Bladder microvascular endothelial cell (primary cell): ENCODE results near the gene CNTD1. TPM values are rescaled to one million over a fixed set of nuclear protein-coding genes. Genes with fewer than 3 reads are reported as not detected.

ENCODE experiments used
- total RNA-seq: library from RNA; depleted of rRNA; stranded (reverse); fragments of >200 nt; gene quantifications from 2 replicates; pipeline ENCODE4 v1.2.3, GENCODE V29; 2014

CNTD1 gene, protein sequence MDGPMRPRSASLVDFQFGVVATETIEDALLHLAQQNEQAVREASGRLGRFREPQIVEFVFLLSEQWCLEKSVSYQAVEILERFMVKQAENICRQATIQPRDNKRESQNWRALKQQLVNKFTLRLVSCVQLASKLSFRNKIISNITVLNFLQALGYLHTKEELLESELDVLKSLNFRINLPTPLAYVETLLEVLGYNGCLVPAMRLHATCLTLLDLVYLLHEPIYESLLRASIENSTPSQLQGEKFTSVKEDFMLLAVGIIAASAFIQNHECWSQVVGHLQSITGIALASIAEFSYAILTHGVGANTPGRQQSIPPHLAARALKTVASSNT
- not detected in 2 replicates for total RNA-seq

DNA sequence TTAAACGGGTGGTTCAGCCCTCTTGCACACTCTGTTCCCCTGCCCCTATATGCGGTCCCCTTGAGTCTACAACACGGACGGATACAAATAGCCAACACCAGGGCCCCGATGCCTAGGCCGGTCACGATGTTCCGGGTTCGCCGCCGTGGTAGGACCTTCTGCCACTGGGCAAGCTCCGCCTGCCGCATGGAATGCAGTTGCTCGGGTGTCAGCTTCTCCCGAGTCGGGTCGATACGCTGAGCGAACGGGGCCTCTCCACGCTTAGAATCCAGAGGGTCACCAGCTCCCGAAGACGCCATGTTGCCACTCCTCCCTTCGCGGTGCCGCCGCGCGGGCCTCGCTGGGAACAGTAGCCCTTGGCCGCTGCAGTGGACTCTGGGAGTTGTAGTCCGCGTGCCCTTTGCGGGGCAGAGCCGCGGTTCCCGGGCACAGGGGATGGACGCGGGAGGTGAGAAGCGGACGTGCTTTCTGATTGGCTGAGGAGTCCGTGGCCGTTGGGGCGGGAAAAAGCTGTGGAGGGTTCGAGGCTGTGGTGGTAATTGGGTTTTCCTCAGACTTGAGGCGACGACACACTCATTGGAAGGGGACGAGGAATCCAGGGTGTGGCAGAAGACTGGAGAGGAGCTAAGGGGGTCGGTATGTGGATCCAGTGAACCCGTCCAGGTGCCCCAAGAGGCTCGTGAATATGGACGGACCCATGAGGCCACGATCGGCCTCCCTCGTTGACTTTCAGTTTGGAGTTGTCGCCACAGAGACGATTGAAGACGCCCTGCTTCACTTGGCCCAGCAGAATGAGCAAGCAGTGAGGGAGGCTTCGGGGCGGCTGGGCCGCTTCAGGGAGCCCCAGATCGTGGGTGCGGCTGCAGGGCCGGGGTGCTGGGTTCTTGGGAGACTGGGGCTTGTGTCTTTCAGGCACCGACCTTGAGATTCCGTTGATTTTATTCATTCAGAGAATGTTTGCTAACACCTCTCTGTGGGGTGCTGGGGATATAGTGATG is at the start of gene CNTD1, which contains the start of gene COA3:
TSS of gene CNTD1 (plus strand) at position 479 of the 998 bp plus-strand sequence. CDS start at position 686, 207 bp downstream.
TSS of gene COA3 (minus strand) at position 322 of the 998 bp plus-strand sequence. CDS start at position 299, 23 bp downstream.

DNA sequence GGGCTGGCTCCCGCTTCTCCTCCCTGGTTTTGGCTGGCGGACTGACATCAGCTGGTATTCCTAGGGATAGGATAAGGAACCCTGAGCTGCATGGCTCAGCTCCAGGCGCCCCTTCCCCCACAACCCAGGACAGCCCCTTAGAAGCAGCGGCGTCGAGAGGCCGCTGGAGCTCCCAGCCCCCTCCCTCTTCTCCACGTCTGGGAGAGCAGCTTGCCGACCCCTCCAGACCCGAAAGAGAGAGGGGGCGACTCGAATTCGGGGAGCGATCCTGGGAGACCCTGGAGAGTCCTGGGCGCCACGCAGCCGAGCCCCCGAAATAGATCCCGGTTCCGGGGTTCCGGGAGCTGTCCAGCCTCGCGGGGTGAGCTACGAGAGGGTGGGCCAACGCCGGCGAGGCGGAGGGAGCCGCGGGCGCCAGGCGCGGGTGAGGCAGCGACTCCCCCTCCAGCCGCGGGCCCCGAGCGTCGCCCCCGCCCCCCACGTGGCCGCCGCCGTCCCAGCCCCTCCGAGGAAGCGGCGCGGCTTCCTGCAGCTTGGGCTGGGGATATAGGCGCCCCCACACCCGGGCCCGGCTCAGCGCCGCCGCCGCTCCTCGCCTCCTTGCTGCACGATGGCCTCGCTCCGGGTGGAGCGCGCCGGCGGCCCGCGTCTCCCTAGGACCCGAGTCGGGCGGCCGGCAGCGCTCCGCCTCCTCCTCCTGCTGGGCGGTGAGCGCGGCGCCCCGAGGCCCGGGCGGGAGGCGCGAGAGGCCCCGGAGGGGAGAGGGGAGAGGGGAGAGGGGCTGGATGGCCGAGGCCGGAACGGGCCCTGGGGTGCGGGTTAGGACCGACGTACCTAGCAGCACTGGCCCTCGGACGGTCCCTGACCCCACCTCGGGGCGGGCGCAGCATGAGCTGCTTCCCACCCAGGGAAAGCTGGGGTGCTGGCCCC is 37.7 kb upstream of the CNTD1 start, which contains the start of gene RAMP2:
TSS of gene RAMP2 (plus strand) at position 576 of the 930 bp plus-strand sequence. CDS start at position 611, 35 bp downstream.

DNA sequence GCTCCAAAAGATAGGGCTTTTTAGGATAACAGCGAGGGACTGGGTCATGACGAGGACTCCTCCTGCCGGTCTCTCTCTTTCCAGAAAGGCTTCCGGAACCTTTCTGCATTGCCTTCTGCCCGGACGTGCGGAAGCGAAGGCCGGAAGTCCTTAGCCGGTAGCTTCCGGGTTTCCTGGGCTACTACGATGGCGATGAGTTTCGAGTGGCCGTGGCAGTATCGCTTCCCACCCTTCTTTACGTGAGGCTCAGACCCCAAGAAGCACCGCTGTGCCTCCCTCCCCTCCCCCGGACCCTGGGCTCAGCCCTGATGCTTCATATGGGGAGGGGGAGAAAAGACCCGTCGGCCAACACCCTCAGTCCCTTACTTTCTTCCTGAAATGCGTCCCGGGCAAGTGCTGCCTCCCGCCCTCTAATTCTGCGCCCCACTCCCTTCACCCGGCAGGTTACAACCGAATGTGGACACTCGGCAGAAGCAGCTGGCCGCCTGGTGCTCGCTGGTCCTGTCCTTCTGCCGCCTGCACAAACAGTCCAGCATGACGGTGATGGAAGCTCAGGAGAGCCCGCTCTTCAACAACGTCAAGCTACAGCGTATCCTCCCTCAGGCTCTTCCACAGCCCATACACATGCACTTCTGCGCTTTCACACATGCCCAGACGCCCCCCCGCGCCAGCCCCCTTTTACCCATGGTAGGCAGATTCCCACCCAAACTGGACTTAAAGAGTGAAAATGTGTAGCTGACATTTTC is 25.2 kb upstream of the CNTD1 start, which contains the start of gene VPS25:
TSS of gene VPS25 (plus strand) at position 160 of the 746 bp plus-strand sequence. CDS start at position 187, 27 bp downstream.

DNA sequence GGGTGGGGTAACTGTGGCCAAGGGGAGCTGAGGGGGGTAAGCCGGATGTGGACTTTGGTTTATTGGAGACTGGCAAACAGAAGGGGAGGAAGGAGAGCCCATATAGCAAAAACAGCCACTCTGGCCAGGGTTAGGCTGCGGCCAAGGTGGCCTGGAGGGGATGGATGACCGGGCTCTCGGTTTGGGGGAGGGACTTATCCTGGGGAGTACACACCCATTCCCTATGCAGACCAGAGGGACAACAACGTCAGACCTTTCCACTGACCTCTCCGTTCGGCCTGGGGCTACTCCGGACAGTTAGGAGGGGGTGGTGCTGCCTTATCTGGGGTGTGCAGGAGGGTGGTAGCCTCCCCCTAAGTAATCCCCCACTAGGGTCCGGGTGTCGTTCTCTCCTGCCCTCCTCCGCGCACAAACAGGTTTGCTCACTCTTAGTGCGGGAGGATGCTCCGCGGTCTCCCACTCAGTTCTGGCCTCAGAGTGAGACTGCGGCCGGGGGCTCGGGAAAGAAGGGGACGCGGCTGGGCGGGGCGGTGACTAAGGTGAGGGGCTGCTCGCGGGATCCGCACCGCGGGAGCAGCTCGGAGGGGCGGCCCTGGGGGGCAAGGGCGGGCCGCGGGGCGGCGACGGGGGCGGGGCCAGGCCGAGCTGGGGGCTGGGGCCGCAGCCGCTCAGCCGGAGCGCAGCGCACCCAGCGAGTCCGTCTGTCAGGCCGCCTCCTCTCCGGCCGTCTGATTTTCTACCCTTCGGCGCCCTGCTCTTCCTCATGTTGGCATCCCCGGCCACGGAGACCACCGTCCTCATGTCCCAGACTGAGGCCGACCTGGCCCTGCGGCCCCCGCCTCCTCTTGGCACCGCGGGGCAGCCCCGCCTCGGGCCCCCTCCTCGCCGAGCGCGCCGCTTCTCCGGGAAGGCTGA is 18.5 kb upstream of the CNTD1 start, which contains the start of gene WNK4:
TSS of gene WNK4 (plus strand) at position 675 of the 915 bp plus-strand sequence. CDS start at position 764, 89 bp downstream.

DNA sequence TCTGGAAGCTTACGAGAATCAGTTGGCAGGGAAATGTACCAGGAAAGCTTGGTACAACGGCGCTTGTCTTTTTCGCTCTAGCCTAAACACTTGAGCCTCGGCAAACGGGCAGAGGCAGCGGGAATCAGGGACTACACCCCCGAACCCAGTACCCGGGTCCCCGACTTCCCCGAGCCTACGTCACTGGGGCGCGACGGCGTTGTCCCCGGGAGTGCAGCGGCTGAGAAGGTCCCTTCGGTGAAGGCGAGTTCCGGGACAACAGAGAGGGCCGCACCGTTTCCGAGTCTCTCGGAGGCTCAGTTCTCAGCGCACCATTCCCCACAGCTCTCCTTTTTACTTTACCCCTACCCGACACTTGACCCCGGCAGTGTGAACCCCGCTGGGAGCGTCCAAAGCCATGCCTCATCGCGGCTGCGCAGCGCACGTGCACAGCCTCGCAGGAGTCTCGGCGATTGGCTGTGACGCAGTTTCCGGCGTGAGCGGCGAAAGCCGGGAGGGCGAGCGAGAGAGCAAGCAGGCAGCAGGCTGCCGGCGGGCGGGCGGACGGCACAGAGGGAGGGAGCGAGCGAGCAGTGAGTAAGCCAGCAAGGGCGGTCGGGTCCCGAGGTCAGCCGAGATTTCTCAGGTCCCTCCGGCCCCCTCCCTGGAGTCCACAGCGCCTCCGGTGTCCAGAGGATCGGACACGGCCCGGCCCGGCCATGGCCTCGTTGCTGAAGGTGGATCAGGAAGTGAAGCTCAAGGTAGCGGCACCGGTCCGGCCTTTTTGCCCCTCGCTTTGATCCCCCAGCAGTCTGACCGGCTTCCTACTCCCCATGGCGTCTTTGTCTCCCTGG is 34.5 kb downstream of the CNTD1 start, which contains the start of gene PSME3:
TSS of gene PSME3 (plus strand) at position 464 of the 833 bp plus-strand sequence. CDS start at position 699, 235 bp downstream.

DNA sequence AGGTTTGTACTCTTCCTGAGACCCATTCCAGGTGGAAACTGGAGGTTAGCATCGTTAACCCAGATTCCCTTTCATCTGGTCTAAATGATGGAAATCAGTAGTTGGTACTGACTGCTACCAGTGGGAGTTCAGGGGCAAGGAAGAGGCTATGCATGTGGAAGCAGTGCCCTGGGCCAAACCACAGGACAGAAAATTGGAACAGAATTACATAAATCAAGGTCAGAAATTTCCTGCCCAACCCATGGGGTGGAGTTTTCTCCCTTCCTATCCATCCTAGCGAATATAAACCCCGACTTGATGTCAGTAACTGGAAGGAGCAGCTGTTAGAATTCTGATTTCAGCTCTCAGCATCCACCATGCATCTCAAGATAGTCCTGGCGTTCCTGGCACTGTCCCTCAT is 45.6 kb downstream of the CNTD1 start, which contains the start of gene AOC2:
TSS of gene AOC2 (plus strand) at position 310 of the 400 bp plus-strand sequence. CDS start at position 357, 47 bp downstream.

DNA sequence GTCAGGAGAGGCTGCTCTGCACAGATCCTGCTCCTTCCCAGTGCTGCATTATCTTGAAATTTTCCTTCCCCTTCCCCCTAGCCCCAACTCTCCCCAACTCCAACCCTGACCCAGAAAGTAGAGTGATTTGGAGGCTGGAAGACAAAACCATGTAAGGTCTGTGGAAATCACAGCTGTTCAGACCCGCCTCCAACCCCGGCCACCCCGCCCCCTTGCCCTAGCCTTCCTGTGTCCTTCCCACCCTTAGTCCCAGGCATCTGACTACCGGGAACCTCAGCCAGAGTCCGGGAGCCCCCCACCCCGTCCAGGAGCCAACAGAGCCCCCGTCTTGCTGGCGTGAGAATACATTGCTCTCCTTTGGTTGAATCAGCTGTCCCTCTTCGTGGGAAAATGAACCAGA is 52.3 kb downstream of the CNTD1 start, which contains the start of gene AOC3:
TSS of gene AOC3 (plus strand) at position 246 of the 400 bp plus-strand sequence. CDS start at position 391, 145 bp downstream.

Other genes with a start within 250 kb of the CNTD1 start
- 0.49 and 1.1 TPM in 2 replicates for gene HSD17B1, start 245.9 kb upstream of the CNTD1 start, total RNA-seq
- gene COASY, start 236.7 kb upstream of the CNTD1 start, total RNA-seq: 13.1 and 23.2 TPM in 2 replicates
- 27.0 and 33.6 TPM in 2 replicates for gene MLX, start 231.8 kb upstream of the CNTD1 start, total RNA-seq
- 3.6 and 5.6 TPM in 2 replicates for gene PSMC3IP, start 221.1 kb upstream of the CNTD1 start, total RNA-seq
- gene RETREG3, start 189.5 kb upstream of the CNTD1 start, total RNA-seq: 40.3 and 50.0 TPM in 2 replicates
- gene TUBG1, start 189.2 kb upstream of the CNTD1 start, total RNA-seq: 18.9 and 62.2 TPM in 2 replicates
- 1.9 and 7.4 TPM in 2 replicates for gene TUBG2, start 139.6 kb upstream of the CNTD1 start, total RNA-seq
- 5.8 and 10.2 TPM in 2 replicates for gene PLEKHH3, start 121.9 kb upstream of the CNTD1 start, total RNA-seq
- 2.1 and 2.2 TPM in 2 replicates for gene CCR10, start 117.0 kb upstream of the CNTD1 start, total RNA-seq
- gene CNTNAP1, start 116.3 kb upstream of the CNTD1 start, total RNA-seq: 16.7 and 53.1 TPM in 2 replicates
- 9.6 and 18.8 TPM in 2 replicates for gene EZH1, start 53.8 kb upstream of the CNTD1 start, total RNA-seq
- gene RAMP2, start 37.6 kb upstream of the CNTD1 start, total RNA-seq: 4.4 and 30.8 TPM in 2 replicates
- 35.5 and 41.0 TPM in 2 replicates for gene VPS25, start 25.4 kb upstream of the CNTD1 start, total RNA-seq
- gene WNK4, start 18.3 kb upstream of the CNTD1 start, total RNA-seq: 1.3 and 13.0 TPM in 2 replicates
- 55.1 and 59.4 TPM in 2 replicates for gene COA3, start 157 bp upstream of the CNTD1 start, total RNA-seq
- 116 and 169 TPM in 2 replicates for gene BECN1, start 25.4 kb downstream of the CNTD1 start, total RNA-seq
- 55.7 and 87.4 TPM in 2 replicates for gene PSME3, start 34.5 kb downstream of the CNTD1 start, total RNA-seq
- 0.49 and 0.69 TPM in 2 replicates for gene AOC2, start 45.7 kb downstream of the CNTD1 start, total RNA-seq
- 0.31 and 0.32 TPM in 2 replicates for gene AOC3, start 52.3 kb downstream of the CNTD1 start, total RNA-seq
- gene G6PC1, start 101.9 kb downstream of the CNTD1 start, total RNA-seq: not detected in 2 replicates
- gene AARSD1, start 165.6 kb downstream of the CNTD1 start, total RNA-seq: 14.4 and 18.0 TPM in 2 replicates
- 0.06 and 0.16 TPM in 2 replicates for gene PTGES3L, start 181.2 kb downstream of the CNTD1 start, total RNA-seq
- gene RUNDC1, start 181.7 kb downstream of the CNTD1 start, total RNA-seq: 7.3 and 13.3 TPM in 2 replicates
- 736 and 777 TPM in 2 replicates for gene RPL27, start 199.6 kb downstream of the CNTD1 start, total RNA-seq
- gene IFI35, start 207.9 kb downstream of the CNTD1 start, total RNA-seq: 10.4 and 21.9 TPM in 2 replicates
- 230 and 259 TPM in 2 replicates for gene VAT1, start 223.5 kb downstream of the CNTD1 start, total RNA-seq
- gene RND2, start 226.4 kb downstream of the CNTD1 start, total RNA-seq: 0.16 and 0.19 TPM in 2 replicates